Calu3 (cell line): ENCODE measurements around the gene FICD. TPM values are rescaled to one million over a fixed set of nuclear protein-coding genes. Genes with fewer than 3 reads are reported as not detected.

ENCODE experiments used
- BruUV-seq: library from RNA; stranded (reverse); fragments of 400-500 nt; replicated peaks from 2 replicates; lab custom pipeline; 2021; lab: Mats Ljungman, UMichigan
- CTCF ChIA-PET: fragments of 300-600 bp; sonication (Branson Sonifier 250); formaldehyde crosslinking; loops from one replicate; lab custom pipeline; 2022; ENCODE audit warnings: antibody characterized with exemption; lab: Charles Lee
- DNase-seq: peaks from one replicate; pipeline ENCODE4 v3.0.0; 2022
- H3K27ac Mint-ChIP-seq: one replicate; pipeline ENCODE4 v1.8.0; 2022; ENCODE audit warnings: mixed read lengths; ENCODE audit not compliant: unreplicated experiment
- H3K27me3 Mint-ChIP-seq: one replicate; pipeline ENCODE4 v1.8.0; 2022; ENCODE audit warnings: mixed read lengths; ENCODE audit not compliant: unreplicated experiment
- H3K36me3 Mint-ChIP-seq: one replicate; pipeline ENCODE4 v1.8.0; 2022; ENCODE audit warnings: mild to moderate bottlenecking, moderate library complexity, mixed read lengths; ENCODE audit not compliant: insufficient read depth, unreplicated experiment
- H3K4me1 Mint-ChIP-seq: one replicate; pipeline ENCODE4 v1.8.0; 2022; ENCODE audit warnings: mild to moderate bottlenecking, low read depth, mixed read lengths; ENCODE audit not compliant: unreplicated experiment
- H3K4me3 Mint-ChIP-seq: one replicate; pipeline ENCODE4 v1.8.0; 2022; ENCODE audit warnings: mild to moderate bottlenecking, low read depth, moderate library complexity, mixed read lengths; ENCODE audit not compliant: unreplicated experiment
- H3K9me3 Mint-ChIP-seq: one replicate; pipeline ENCODE4 v1.8.0; 2022; ENCODE audit warnings: low read depth, mixed read lengths; ENCODE audit not compliant: unreplicated experiment
- CTCF ChIP-seq: fragments of 200-600 bp; IDR thresholded peaks from one replicate; pipeline ENCODE4 v1.8.0; 2022; ENCODE audit warnings: antibody characterized with exemption; ENCODE audit not compliant: unreplicated experiment
- intact Hi-C: fragments of 100-400 bp; cut with micrococcal nuclease; formaldehyde crosslinking; loops from one replicate; pipeline ENCODE4 v1.10.0; 2022; ENCODE audit not compliant: unreplicated experiment
- total RNA-seq: library from RNA; stranded (reverse); gene quantifications from 2 replicates; pipeline ENCODE4 v1.2.3, GENCODE V29; 2022

The FICD gene
- total RNA-seq, 1 experiment from 2014 or later = 14.3 TPM

- BruUV-seq = no TSS peak
- Mint-ChIP-seq H3K27ac (no peak overlapping the region), H3K4me1 (peaks cover 13% of the 10 kb centered on the region), H3K27me3 (peaks cover 99% of the 10 kb centered on the region), H3K9me3 (no peaks in the 10 kb centered on the region), H3K4me3 (no peak overlapping the region), H3K36me3 (peaks cover 3% of the 10 kb centered on the region)
- CTCF ChIA-PET = interaction anchor here (0.5 kb wide), 1 partner anchor 883 kb away, joined by 6 read pairs; no protein-coding TSS in a partner anchor
- DNase-seq = no peak
- intact Hi-C loops = no loop called here
- no peak for TF ChIP-seq CTCF
Observed at GRCh38 chr12:108478611-108479206, 36.4 kb upstream of the FICD start.

GRCh38 chr12:108479364-108480070 is 35.6 kb upstream of the FICD start:
- BruUV-seq = no TSS peak
- no peak for TF ChIP-seq CTCF
- H3K4me1 Mint-ChIP-seq = peaks cover 13% of the 10 kb centered on the region
- peaks cover 4% of the 10 kb centered on the region for H3K36me3 Mint-ChIP-seq
- CTCF ChIA-PET = interaction anchor here (0.5 kb wide), 1 partner anchor 883 kb away, joined by 6 read pairs; no protein-coding TSS in a partner anchor
- H3K27ac Mint-ChIP-seq = no peak overlapping the region
- intact Hi-C loops = no loop called here
- H3K27me3 Mint-ChIP-seq = peaks cover 98% of the 10 kb centered on the region
- no peak for DNase-seq
- peaks cover under 1% of the 10 kb centered on the region for H3K9me3 Mint-ChIP-seq
- no peak overlapping the region for H3K4me3 Mint-ChIP-seq

- peaks cover 66% of the 10 kb centered on the region for H3K27me3 Mint-ChIP-seq
- H3K4me3 Mint-ChIP-seq = no peak overlapping the region
- intact Hi-C loops = no loop called here
- peaks cover 4% of the 10 kb centered on the region for H3K36me3 Mint-ChIP-seq
- no peak overlapping the region for H3K27ac Mint-ChIP-seq
- TF ChIP-seq CTCF = no peak
- peaks cover 10% of the 10 kb centered on the region for H3K9me3 Mint-ChIP-seq
- peak; percentile 46 for DNase-seq
- BruUV-seq = no TSS peak
- H3K4me1 Mint-ChIP-seq = peaks cover 13% of the 10 kb centered on the region
- CTCF ChIA-PET = interaction anchor here (1.0 kb wide), 1 partner anchor 22 kb away, joined by 3 read pairs; no protein-coding TSS in a partner anchor
Observed at GRCh38 chr12:108482717-108483212, 32.3 kb upstream of the FICD start.

- peaks cover 59% of the 10 kb centered on the region for H3K27me3 Mint-ChIP-seq
- BruUV-seq = no TSS peak
- no peak for DNase-seq
- no peak overlapping the region for H3K4me3 Mint-ChIP-seq
- no peak overlapping the region for H3K27ac Mint-ChIP-seq
- intact Hi-C loops = no loop called here
- H3K9me3 Mint-ChIP-seq = peaks cover 10% of the 10 kb centered on the region
- TF ChIP-seq CTCF = no peak
- peaks cover 13% of the 10 kb centered on the region for H3K4me1 Mint-ChIP-seq
- CTCF ChIA-PET = interaction anchor here (1.0 kb wide), 1 partner anchor 23 kb away, joined by 3 read pairs; no protein-coding TSS in a partner anchor
- H3K36me3 Mint-ChIP-seq = peaks cover 4% of the 10 kb centered on the region
Observed at GRCh38 chr12:108483213-108484059, 31.6 kb upstream of the FICD start.
